Glomerular visceral epithelial cell (primary cell): ENCODE measurements around the gene C18orf32.
"Not testable (repeated sequence)": the region's sequence is repeated elsewhere in the genome, so short reads cannot be mapped to it uniquely, and the experiment has no call there.

Experiments
- DNase-seq: peaks from one replicate; pipeline ENCODE4 v3.0.0-alpha.2; 2016; ENCODE audit errors: extremely low spot score

Gene C18orf32

GRCh38 chr18:49467599-49467998 is 19.4 kb downstream of the C18orf32 start:
- DNase-seq, result no peak

DNA sequence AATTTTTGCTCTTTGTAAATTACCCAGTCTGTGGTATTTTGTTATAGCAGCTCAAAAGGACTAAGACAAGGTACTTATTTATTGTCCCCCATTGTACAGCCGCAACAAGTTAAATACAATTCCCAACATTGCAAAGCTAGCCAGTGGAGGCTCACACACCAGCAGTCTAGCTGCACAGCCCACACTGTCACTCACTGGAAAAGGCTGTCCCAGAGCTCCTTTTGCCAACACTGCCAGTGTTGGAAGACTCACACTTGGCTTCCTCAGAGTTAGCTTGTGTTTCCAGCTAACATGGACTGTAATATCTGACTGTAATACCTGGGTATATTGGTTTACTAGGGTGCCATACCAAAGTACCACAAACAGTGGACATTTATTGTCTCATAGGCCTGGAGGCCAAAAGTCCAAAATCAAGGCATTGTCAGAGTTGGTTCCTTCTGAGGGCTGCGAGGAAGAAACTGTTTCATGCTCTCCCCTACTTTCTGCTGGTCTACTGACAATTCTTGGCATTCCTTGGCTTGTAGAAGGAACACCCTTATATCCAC is 19.9 kb downstream of the C18orf32 start:
- no peak for DNase-seq

GRCh38 chr18:49464718-49465598 is 22.1 kb downstream of the C18orf32 start:
- DNase-seq, result no peak

DNA sequence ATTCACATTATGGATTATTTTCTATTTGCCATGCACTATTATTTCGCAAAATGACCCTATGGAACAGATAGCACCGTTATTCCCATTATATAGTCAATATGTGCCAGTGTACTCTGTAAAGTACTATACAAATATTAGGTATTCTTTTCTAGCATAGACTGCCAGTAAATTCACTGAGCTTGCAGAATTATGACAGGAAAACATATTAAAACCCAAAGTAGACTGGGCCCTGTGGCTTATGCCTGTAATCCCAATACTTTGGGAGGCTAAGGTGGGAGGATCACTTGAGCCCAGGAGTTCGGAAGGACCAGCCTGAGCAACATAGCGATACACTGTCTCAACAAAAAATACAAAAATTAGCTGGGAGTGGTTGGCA is 25.4 kb downstream of the C18orf32 start:
- no peak for DNase-seq

DNA sequence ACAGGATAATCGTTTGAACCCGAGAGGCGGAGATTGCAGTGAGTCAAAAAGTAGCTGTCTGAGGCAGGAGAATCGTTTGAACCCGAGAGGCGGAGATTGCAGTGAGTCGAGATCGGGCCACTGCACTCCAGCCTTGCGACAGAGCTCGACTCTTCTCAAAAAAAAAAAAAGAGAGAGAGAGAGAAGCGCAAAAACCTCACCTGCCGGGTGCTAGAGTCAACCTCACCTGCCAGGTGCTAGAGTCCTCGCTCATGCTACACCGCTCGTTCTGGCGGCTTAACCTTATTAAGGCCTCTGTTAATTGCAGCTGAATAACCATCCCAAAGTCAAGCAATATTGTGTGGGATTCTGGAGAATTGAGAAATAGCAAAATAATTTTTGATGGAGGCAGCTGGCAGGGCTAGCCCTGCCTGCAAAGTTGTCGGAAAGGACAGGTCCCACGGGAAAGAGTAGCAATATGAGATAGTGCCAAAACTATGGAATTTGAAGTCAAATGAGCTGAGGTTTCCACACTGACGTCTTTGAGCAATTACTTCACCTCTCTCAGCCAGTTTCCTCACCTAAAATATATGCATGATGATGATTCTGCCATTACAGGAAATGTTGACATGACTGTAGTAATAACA is 25.9 kb downstream of the C18orf32 start:
- DNase-seq, result no peak

- peak; percentile 12 for DNase-seq
Measured at GRCh38 chr18:49459404-49460171, 27.4 kb downstream of the C18orf32 start.

- DNase-seq, result no peak
Measured at GRCh38 chr18:49457616-49458015, 29.4 kb downstream of the C18orf32 start.

GRCh38 chr18:49456794-49457193 is 30.2 kb downstream of the C18orf32 start:
- no peak for DNase-seq

DNA sequence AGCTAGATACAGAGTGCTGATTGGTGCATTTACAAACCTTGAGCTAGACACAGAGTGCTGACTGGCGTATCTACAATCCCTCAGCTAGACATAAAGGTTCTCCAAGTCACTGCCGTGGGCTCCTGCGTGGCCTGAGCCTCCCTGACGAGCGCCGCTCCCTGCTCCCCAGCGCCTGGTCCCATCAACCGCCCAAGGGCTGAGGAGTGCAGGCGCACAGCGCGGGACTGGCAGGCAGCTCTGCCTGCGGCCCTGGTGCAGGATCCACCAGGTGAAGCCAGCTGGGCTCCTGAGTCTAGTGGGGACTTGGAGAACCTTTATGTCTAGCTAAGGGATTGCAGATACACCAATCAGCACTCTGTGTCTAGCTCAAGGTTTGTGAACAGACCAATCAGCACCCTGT is 34.5 kb downstream of the C18orf32 start:
- not testable (repeated sequence) for DNase-seq

DNA sequence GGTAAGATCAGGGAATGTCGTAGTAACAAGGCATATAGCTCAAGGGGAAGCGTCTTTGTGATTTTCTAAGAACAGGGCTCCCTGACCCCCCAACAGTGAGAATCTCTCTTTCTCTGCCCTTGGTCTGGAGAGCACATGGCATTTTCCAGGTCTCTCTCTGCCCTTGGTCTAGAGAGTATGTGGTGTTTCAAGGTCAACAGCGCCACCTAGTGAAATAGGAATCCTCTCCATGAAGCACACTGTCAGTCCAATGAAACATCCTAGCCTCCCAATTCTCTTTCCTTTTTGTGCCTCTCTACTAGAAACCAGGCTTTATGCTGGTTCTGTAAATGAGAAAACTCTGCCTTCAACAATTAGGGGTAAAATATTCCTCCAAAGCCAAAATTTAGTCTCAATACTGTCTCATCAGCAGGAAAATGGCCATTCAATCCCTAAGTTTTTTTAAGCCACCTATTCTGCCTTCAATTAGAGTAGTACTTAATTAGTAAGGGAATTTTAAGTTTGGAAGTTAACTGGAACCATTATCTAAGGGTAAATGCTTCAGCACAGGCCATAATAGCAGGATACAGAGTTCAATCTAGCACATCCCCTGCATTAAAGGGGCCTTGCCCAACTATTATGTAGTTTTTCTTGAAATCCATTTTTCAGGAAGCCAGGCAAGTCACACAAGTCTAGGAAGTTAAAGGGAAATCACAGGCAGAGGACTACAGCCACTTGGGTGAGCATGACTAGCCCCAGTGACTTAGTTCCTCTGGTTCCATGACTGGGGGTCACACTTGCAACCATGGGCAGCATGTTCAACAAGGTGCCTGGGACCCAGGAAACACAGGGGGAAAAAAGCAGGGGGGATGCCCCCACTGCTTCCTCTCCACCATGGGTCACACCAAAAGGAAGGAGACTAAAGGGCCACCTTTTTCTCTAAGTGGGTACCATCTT is 39.0 kb downstream of the C18orf32 start:
- DNase-seq, result peak; percentile 61

GRCh38 chr18:49446481-49446880 is 40.6 kb downstream of the C18orf32 start:
- no peak for DNase-seq

- no peak for DNase-seq
Measured at GRCh38 chr18:49444581-49444980, 42.5 kb downstream of the C18orf32 start.

DNA sequence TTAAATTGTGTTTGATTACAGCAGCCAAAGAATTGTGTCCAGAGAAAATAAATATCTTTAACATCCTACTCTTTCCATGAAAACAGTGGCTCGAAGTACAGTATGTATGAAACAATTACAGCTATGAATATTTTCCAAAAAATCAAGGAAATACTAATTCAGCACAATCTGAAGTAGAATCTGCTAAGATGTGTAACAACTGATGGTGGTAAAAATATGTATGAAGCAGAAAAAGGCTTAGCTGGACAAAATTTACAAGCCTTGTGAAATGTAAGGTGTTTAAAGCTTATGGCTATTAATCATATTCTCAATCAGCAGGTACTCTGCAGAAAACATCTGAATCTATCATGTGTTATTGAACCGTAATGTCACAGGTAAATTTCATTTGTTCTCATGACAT is 43.2 kb downstream of the C18orf32 start:
- no peak for DNase-seq

GRCh38 chr18:49441338-49441938 is 45.6 kb downstream of the C18orf32 start:
- no peak for DNase-seq

DNA sequence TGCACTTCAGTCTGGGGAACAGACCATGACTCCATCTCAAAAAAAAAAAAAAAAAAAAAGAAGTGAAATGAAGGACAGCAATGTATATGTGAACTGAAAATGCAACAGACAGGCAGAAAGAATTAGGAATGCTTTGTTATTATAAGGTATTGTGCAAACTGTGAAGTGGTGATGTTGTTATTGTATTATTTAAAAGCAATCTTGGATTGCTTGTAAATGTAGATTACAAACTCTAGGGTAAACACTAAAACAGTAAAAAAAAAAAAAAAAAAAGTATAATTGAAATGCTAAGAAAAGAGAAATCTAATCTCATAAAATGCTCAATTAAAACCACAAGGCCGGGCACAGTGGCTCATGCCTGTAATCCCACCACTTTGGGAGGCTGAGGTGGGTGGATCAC is 51.9 kb downstream of the C18orf32 start:
- DNase-seq, result no peak

DNA sequence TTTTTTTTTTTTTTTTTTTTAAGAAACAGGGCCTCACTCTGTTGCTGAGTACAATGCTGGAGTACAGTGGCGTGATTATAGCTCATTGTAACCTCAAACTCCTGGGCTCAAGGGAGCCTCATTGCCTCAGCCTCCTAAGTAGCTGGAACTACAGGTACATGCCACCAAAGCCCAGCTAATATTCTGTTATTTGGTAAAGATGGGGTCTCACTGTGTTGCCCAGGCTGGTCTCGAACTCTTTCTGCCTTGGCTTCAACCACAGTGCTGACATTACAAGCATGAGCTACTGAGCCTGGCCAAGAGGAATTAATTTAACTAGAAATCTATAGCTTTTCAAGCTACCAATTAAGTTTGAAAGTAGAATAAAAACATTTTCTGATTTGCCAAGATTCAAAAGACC is 54.4 kb downstream of the C18orf32 start:
- DNase-seq, result no peak

- peak; percentile 12 for DNase-seq
Measured at GRCh38 chr18:49431165-49431962, 55.7 kb downstream of the C18orf32 start.
